HG02852 (cell line): ENCODE data around the gene TWIST1.

Source experiments
- ATAC-seq: cut with Tn5 transposase; IDR thresholded peaks from one replicate; pipeline ENCODE4 v1.9.1; 2021; ENCODE audit warnings: mild to moderate bottlenecking, moderate library complexity; ENCODE audit not compliant: unreplicated experiment

Gene TWIST1

GRCh38 chr7:19117091-19117869, at the start of gene TWIST1:
TWIST1 (minus strand) TSS chr7:19117636; CDS start chr7:19117321, 315 bp downstream.
- ATAC-seq, result no peak

- no peak for ATAC-seq
These were observed 44.2 kb upstream of the TWIST1 start for GRCh38 chr7:19161671-19162070.

- ATAC-seq, result no peak
These were observed 29.3 kb upstream of the TWIST1 start for GRCh38 chr7:19146699-19147098.

GRCh38 chr7:19145434-19146115, 28.1 kb upstream of the TWIST1 start:
- no peak for ATAC-seq

- no peak for ATAC-seq
These were observed 27.4 kb upstream of the TWIST1 start, which contains the start of gene FERD3L for GRCh38 chr7:19144661-19145433. FERD3L (minus strand) TSS chr7:19145421; CDS start chr7:19145362, 59 bp downstream.

GRCh38 chr7:19143881-19144574, 26.6 kb upstream of the TWIST1 start:
- ATAC-seq, result no peak

GRCh38 chr7:19139706-19140327, 22.4 kb upstream of the TWIST1 start:
- ATAC-seq, result no peak

GRCh38 chr7:19133886-19134285, 16.4 kb upstream of the TWIST1 start:
- ATAC-seq, result no peak

GRCh38 chr7:19133390-19133789, 16.0 kb upstream of the TWIST1 start:
- no peak for ATAC-seq

GRCh38 chr7:19128856-19129255, 11.4 kb upstream of the TWIST1 start:
- no peak for ATAC-seq

- no peak for ATAC-seq
These were observed 4.6 kb upstream of the TWIST1 start for GRCh38 chr7:19121977-19122588.

GRCh38 chr7:19119870-19120486, 2.5 kb upstream of the TWIST1 start:
- ATAC-seq, result no peak

GRCh38 chr7:19119372-19119771, 1.9 kb upstream of the TWIST1 start:
- no peak for ATAC-seq

- ATAC-seq, result no peak
These were observed 1.4 kb upstream of the TWIST1 start for GRCh38 chr7:19118636-19119371.

- no peak for ATAC-seq
These were observed 603 bp upstream of the TWIST1 start for GRCh38 chr7:19117870-19118608.

GRCh38 chr7:19116121-19117090, 1.0 kb downstream of the TWIST1 start:
- no peak for ATAC-seq

GRCh38 chr7:19114551-19114855, 2.9 kb downstream of the TWIST1 start:
- ATAC-seq, result no peak
